ENCODE measurements around the gene EPHA2. TPM values are rescaled to one million over a fixed set of nuclear protein-coding genes. Genes with fewer than 3 reads are reported as not detected.

EPHA2 gene
- polyA plus RNA-seq, 1 of the 3 experiments (the other 2 are of a cell fraction) = 126 TPM

- Histone ChIP-seq H2AFZ (ENCODE audit: low read depth) (no peak overlapping the region), H4K20me1 (ENCODE audit: insufficient read depth) (peaks cover 6% of the 10 kb centered on the region; the same call in 1 of the 2 replicates), H3K4me2 (0 out of 2 replicates have a peak overlapping the region, but pooled peaks have one; percentile 93), H3K36me3 (replicated peaks in 1 of 2; ENCODE audit: control insufficient read depth in 1 of 2, insufficient read depth in 2 of 2, low read length in 1 of 2) (peaks cover 35 to 41% of the 10 kb centered on the region in 2 experiments), H3K27ac (ENCODE audit: low read depth in 2 of 2, low read length in 1 of 2) (peak overlapping the region in 1 of 2 experiments; percentile 98; a peak in 1 of 4 replicates), H3K9ac (no peak overlapping the region), H3K9me3 (no peaks in the 10 kb centered on the region), H3F3A (replicated peaks; ENCODE audit: insufficient read depth) (peaks cover 42% of the 10 kb centered on the region), H3K27me3 (ENCODE audit: insufficient read depth) (no peaks in the 10 kb centered on the region), H3K4me1 (ENCODE audit: control insufficient read depth in 1 of 2, insufficient read depth in 2 of 2, low read depth in 1 of 2, low read length in 1 of 2) (peaks cover 27 to 79% of the 10 kb centered on the region in 2 experiments; a peak in 3 of 4 replicates), H3K9me2 (no peaks in the 10 kb centered on the region), H3K79me2 (ENCODE audit: insufficient read depth) (peaks cover 92% of the 10 kb centered on the region), H3K4me3 (ENCODE audit: low read depth in 2 of 2, low read length in 1 of 2) (no peak overlapping the region)
- POLR2A ChIA-PET = no interaction called here
- TF ChIP-seq MAX (IDR thresholded peaks at IDR 0.05; ENCODE audit: low read depth) (no peak), TEAD4 (IDR thresholded peaks at IDR 0.05; ENCODE audit: borderline replicate concordance, insufficient read depth) (no peak), USF2 (IDR thresholded peaks at IDR 0.05; ENCODE audit: borderline replicate concordance, low read depth, low read length) (no peak), MEF2A (IDR thresholded peaks at IDR 0.05; ENCODE audit: borderline replicate concordance, low read depth) (no peak), FOXM1 (IDR thresholded peaks at IDR 0.05; ENCODE audit: low read depth) (no peak), GABPA (IDR thresholded peaks at IDR 0.05; ENCODE audit: low read depth) (no peak), JUND (IDR thresholded peaks at IDR 0.05) (no peak), USF1 (IDR thresholded peaks at IDR 0.05; ENCODE audit: borderline replicate concordance, low read depth) (no peak), RAD21 (IDR thresholded peaks at IDR 0.05; ENCODE audit: low read length) (no peak), NFIC (IDR thresholded peaks at IDR 0.05; ENCODE audit: borderline replicate concordance) (no peak), EP300 (IDR thresholded peaks at IDR 0.05; ENCODE audit: borderline replicate concordance in 1 of 2, low read depth in 1 of 2, low read length in 1 of 2) (no peak), SIN3A (IDR thresholded peaks at IDR 0.05; ENCODE audit: borderline replicate concordance, low read depth, low read length) (no peak), FOXJ3 (CRISPR knock-in tag; IDR thresholded peaks at IDR 0.05) (no peak), GATA2 (CRISPR knock-in tag; IDR thresholded peaks at IDR 0.05) (no peak), NRF1 (IDR thresholded peaks at IDR 0.05; ENCODE audit: low read depth, low read length) (no peak), TAF1 (IDR thresholded peaks at IDR 0.05; ENCODE audit: borderline replicate concordance, low read depth, low read length) (no peak), ZBTB33 (IDR thresholded peaks at IDR 0.05; ENCODE audit: borderline replicate concordance, low read depth) (no peak), EZH2phosphoT487 (IDR thresholded peaks at IDR 0.05; ENCODE audit: borderline replicate concordance, low read depth) (no peak)
- WGBS (ENCODE audit: low lambda C conversion rate) = 93% methylated on average over 26 of the region's 39 CpGs
- no peak for DNase-seq
- CTCF ChIA-PET = interaction anchor here (1.5 to 8.8 kb wide), 2 partner anchors 66 to 68 kb away, joined by 5 to 125 read pairs; no protein-coding TSS in a partner anchor
Observed at GRCh38 chr1:16148329-16149092, 7.4 kb downstream of the EPHA2 start.
